Measurements from ENCODE around the gene CAND2. TPM values are rescaled to one million over a fixed set of nuclear protein-coding genes. Genes with fewer than 3 reads are reported as not detected.

CAND2 gene
- total and polyA plus RNA-seq, 10 of the 15 experiments (the other 5 are each of a cell fraction or from before 2014, with no cell fraction given) = 0.03 to 1.9 (median 0.52) TPM

GRCh38 chr3:12882336-12883310 is 86.1 kb downstream of the CAND2 start:
- 92% methylated on average over 56 of the region's 62 CpGs for WGBS (ENCODE audit: insufficient coverage, insufficient replicate concordance, low lambda C conversion rate, missing lambda C conversion rate)
- TF ChIP-seq STAT1 (conservative IDR thresholded peaks at IDR 0.05) = no peak
- no peak for TF ChIP-seq HDAC2 (IDR thresholded peaks at IDR 0.05)
- no peak for TF ChIP-seq SMARCA5 (IDR thresholded peaks at IDR 0.05)
- TF ChIP-seq, protein P1, sequence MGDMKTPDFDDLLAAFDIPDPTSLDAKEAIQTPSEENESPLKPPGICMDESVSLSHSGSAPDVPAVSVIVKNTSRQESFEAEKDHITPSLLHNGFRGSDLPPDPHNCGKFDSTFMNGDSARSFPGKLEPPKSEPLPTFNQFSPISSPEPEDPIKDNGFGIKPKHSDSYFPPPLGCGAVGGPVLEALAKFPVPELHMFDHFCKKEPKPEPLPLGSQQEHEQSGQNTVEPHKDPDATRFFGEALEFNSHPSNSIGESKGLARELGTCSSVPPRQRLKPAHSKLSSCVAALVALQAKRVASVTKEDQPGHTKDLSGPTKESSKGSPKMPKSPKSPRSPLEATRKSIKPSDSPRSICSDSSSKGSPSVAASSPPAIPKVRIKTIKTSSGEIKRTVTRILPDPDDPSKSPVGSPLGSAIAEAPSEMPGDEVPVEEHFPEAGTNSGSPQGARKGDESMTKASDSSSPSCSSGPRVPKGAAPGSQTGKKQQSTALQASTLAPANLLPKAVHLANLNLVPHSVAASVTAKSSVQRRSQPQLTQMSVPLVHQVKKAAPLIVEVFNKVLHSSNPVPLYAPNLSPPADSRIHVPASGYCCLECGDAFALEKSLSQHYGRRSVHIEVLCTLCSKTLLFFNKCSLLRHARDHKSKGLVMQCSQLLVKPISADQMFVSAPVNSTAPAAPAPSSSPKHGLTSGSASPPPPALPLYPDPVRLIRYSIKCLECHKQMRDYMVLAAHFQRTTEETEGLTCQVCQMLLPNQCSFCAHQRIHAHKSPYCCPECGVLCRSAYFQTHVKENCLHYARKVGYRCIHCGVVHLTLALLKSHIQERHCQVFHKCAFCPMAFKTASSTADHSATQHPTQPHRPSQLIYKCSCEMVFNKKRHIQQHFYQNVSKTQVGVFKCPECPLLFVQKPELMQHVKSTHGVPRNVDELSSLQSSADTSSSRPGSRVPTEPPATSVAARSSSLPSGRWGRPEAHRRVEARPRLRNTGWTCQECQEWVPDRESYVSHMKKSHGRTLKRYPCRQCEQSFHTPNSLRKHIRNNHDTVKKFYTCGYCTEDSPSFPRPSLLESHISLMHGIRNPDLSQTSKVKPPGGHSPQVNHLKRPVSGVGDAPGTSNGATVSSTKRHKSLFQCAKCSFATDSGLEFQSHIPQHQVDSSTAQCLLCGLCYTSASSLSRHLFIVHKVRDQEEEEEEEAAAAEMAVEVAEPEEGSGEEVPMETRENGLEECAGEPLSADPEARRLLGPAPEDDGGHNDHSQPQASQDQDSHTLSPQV (IDR thresholded peaks at IDR 0.05) = no peak
- no peak for TF ChIP-seq KAT2A (conservative IDR thresholded peaks at IDR 0.05; ENCODE audit: control insufficient read depth, low read depth, low read length)
- TF ChIP-seq PRDM15 (CRISPR knock-in tag; IDR thresholded peaks at IDR 0.05) = no peak
- no peak for TF ChIP-seq ZNF622 (IDR thresholded peaks at IDR 0.05)
- TF ChIP-seq, protein P2, sequence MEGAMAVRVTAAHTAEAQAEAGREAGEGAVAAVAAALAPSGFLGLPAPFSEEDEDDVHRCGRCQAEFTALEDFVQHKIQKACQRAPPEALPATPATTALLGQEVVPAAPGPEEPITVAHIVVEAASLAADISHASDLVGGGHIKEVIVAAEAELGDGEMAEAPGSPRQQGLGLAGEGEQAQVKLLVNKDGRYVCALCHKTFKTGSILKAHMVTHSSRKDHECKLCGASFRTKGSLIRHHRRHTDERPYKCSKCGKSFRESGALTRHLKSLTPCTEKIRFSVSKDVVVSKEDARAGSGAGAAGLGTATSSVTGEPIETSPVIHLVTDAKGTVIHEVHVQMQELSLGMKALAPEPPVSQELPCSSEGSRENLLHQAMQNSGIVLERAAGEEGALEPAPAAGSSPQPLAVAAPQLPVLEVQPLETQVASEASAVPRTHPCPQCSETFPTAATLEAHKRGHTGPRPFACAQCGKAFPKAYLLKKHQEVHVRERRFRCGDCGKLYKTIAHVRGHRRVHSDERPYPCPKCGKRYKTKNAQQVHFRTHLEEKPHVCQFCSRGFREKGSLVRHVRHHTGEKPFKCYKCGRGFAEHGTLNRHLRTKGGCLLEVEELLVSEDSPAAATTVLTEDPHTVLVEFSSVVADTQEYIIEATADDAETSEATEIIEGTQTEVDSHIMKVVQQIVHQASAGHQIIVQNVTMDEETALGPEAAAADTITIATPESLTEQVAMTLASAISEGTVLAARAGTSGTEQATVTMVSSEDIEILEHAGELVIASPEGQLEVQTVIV (IDR thresholded peaks at IDR 0.05; ENCODE audit: borderline replicate concordance, partially characterized antibody) = no peak
- no peak for TF ChIP-seq MAX (IDR thresholded peaks at IDR 0.05; ENCODE audit: low read depth, low read length)
- TF ChIP-seq SREBF1 (IDR thresholded peaks at IDR 0.05; ENCODE audit: low read length) = no peak
- no peak for TF ChIP-seq RUNX3 (IDR thresholded peaks at IDR 0.05; ENCODE audit: low read length)
- TF ChIP-seq GABPA (IDR thresholded peaks at IDR 0.05; ENCODE audit: low read depth) = no peak
- TF ChIP-seq JUND (IDR thresholded peaks at IDR 0.05; ENCODE audit: low read depth, low read length) = no peak

More at GRCh38 chr3:12882336-12883310, 86.1 kb downstream of the CAND2 start:
- ChIA-PET POLR2A (no interaction called here), SMC1A (ENCODE audit: uncharacterized antibody, unreplicated experiment) (no interaction called here), RAD21 (ENCODE audit: unreplicated experiment) (no interaction called here), CTCF (interaction anchor here (0.5 to 14.3 kb wide), 4 partner anchors 9 to 805 kb away, joined by 3 to 271 read pairs (median 4); partner anchors contain the start of gene RPL32)
- Histone ChIP-seq H3K4me2 (ENCODE audit: control insufficient read depth, insufficient read depth) (peak overlapping the region; percentile 44; the same call in 1 of the 2 replicates), H3K9ac (ENCODE audit: control insufficient read depth, insufficient read depth, low read length) (no peak overlapping the region), H4K20me1 (ENCODE audit: control insufficient read depth, insufficient read depth) (no peaks in the 10 kb centered on the region), H3K79me2 (ENCODE audit: control insufficient read depth, insufficient read depth, low read length) (no peaks in the 10 kb centered on the region), H3K4me3 (no peak overlapping the region), H3K4me1 (ENCODE audit: control insufficient read depth, insufficient read depth, low read length) (peaks cover 36% of the 10 kb centered on the region), H3K36me3 (ENCODE audit: control insufficient read depth in 2 of 2, insufficient read depth in 2 of 2, low read length in 1 of 2) (no peaks in the 10 kb centered on the region), H3K27me3 (replicated peaks in 1 of 2; ENCODE audit: control insufficient read depth in 2 of 2, insufficient read depth in 2 of 2, low read length in 1 of 2) (no peaks in the 10 kb centered on the region), H2AFZ (ENCODE audit: control insufficient read depth, low read depth, low read length) (no peak overlapping the region), H3K9me3 (replicated peaks; ENCODE audit: control insufficient read depth, insufficient read depth, low read length) (no peaks in the 10 kb centered on the region; the same call in 2 of the 3 replicates), H3K27ac (ENCODE audit: control insufficient read depth, insufficient read depth) (0 out of 2 replicates have a peak overlapping the region, but pooled peaks have one; percentile 50)
- intact Hi-C loops (cut with micrococcal nuclease; ENCODE audit: unreplicated experiment) (no loop called here), in situ Hi-C loops (cut with MboI) (no loop called here)
- ATAC-seq = no peak
- no peak for DNase-seq (ENCODE audit: low read depth, low spot score)
- BruUV-seq (replicated peaks) = no TSS peak
- no peak for FAIRE-seq

Measured in GM12878 (cell line).